ENCODE measurements around the gene CABP2.
"Not testable (repeated sequence)": the region's sequence is repeated elsewhere in the genome, so short reads cannot be mapped to it uniquely, and the experiment has no call there.

Gene CABP2

GRCh38 chr11:67482827-67483798, 40.1 kb downstream of the CABP2 start, which contains the start of gene AIP:
AIP (plus strand) TSS chr11:67483026; CDS start chr11:67483159, 133 bp downstream.
- CTCF ChIA-PET = interaction anchor here (0.7 to 1.0 kb wide), 4 partner anchors 14 to 134 kb away, joined by 3 to 4 read pairs (median 3); partner anchors contain the start of genes PITPNM1 and TMEM134
- TF ChIP-seq CTCF (IDR thresholded peaks at IDR 0.05; ENCODE audit: insufficient read depth, low read length, missing control alignments) = peak; percentile 24
- peak; percentile 79 for DNase-seq (ENCODE audit: low read depth, low spot score)
- POLR2A ChIA-PET = interaction anchor here (0.6 to 1.0 kb wide), 3 partner anchors 8 to 109 kb away, joined by 3 to 7 read pairs (median 5); partner anchors contain the start of genes CLCF1 and PPP1CA
- H3K4me3 ChIP-seq (ENCODE audit: low read depth, low read length) = peak within 1 kb of the TSS; percentile 79

- TF ChIP-seq CTCF (IDR thresholded peaks at IDR 0.05; ENCODE audit: insufficient read depth, low read length, missing control alignments) = no peak
- ChIA-PET CTCF (interaction anchor here (0.9 to 1.1 kb wide), 3 partner anchors 23 to 100 kb away, joined by 3 to 4 read pairs (median 3); partner anchors contain the start of genes PITPNM1 and PPP1CA), POLR2A (interaction anchor here (0.8 to 1.0 kb wide), 2 partner anchors 9 to 81 kb away, joined by 3 to 7 read pairs; partner anchors contain the start of gene PPP1CA)
- no peak for DNase-seq (ENCODE audit: low read depth, low spot score)
- H3K4me3 ChIP-seq (ENCODE audit: low read depth, low read length) = peak overlapping the region; percentile 79
Observed at GRCh38 chr11:67482275-67482826, 40.9 kb downstream of the CABP2 start.

DNA sequence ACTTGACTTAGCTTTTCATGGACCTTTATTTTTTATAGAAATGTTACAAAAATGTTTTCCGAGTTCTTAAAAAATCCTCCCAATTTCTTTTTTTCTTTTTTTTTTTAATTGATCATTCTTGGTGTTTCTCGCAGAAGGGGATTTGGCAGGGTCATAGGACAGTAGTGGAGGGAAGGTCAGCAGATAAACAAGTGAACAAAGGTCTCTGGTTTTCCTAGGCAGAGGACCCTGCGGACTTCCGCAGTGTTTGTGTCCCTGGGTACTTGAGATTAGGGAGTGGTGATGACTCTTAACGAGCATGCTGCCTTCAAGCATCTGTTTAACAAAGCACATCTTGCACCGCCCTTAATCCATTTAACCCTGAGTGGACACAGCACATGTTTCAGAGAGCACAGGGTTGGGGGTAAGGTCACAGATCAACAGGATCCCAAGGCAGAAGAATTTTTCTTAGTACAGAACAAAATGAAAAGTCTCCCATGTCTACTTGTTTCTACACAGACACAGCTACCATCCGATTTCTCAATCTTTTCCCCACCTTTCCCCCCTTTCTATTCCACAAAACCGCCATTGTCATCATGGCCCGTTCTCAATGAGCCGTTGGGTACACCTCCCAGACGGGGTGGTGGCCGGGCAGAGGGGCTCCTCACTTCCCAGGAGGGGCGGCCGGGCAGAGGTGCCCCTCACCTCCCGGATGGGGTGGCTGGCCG, 45.7 kb downstream of the CABP2 start:
- POLR2A ChIA-PET; DNase-seq (ENCODE audit: low read depth, low spot score); H3K4me3 ChIP-seq (ENCODE audit: low read depth, low read length): not testable (repeated sequence)
- CTCF ChIA-PET = interaction anchor here (0.6 kb wide), 1 partner anchor 126 kb away, joined by 3 read pairs; no protein-coding TSS in a partner anchor

DNA sequence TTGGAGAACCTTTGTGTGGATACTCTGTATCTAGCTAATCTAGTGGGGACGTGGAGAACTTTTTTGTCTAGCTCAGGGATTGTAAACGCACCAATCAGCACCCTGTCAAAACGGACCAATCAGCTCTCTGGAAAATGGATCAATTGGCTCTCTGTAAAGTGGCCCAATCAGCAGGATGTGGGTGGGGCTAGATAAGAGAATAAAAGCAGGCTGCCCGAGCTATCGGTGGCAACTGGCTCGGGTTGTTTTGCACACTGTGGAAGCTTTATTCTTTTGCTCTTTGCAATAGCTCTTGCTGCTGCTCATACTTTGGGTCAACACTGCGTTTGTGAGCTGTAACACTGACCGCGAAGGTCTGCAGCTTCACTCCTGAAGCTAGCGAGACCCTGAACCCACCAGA, 46.6 kb downstream of the CABP2 start:
- POLR2A ChIA-PET; H3K4me3 ChIP-seq (ENCODE audit: low read depth, low read length); DNase-seq (ENCODE audit: low read depth, low spot score): not testable (repeated sequence)
- CTCF ChIA-PET = interaction anchor here (0.6 kb wide), 1 partner anchor 125 kb away, joined by 3 read pairs; no protein-coding TSS in a partner anchor

DNA sequence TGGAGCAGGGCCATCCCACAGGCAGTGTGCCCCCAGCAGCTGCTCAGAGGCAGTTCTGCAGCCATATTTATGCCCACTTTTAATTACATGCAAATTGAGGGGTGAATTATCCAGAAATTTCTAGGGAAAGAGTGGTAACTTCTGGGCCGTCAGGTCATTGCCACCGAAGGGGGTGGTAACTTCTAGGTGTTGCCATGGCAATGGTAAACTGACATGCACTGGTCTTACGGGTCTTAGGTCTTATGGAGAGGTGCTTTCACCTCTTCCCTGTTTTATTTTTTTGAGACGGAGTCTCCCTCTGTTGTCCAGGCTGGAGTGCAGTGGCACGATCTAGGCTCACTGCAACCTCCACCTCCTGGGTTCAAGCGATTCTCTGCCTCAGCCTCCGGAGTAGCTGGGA, 50.4 kb downstream of the CABP2 start:
- POLR2A ChIA-PET = no interaction called here
- TF ChIP-seq CTCF (IDR thresholded peaks at IDR 0.05; ENCODE audit: insufficient read depth, low read length, missing control alignments) = no peak
- CTCF ChIA-PET = no interaction called here
- DNase-seq (ENCODE audit: low read depth, low spot score) = no peak
- H3K4me3 ChIP-seq (ENCODE audit: low read depth, low read length) = no peak overlapping the region

DNA sequence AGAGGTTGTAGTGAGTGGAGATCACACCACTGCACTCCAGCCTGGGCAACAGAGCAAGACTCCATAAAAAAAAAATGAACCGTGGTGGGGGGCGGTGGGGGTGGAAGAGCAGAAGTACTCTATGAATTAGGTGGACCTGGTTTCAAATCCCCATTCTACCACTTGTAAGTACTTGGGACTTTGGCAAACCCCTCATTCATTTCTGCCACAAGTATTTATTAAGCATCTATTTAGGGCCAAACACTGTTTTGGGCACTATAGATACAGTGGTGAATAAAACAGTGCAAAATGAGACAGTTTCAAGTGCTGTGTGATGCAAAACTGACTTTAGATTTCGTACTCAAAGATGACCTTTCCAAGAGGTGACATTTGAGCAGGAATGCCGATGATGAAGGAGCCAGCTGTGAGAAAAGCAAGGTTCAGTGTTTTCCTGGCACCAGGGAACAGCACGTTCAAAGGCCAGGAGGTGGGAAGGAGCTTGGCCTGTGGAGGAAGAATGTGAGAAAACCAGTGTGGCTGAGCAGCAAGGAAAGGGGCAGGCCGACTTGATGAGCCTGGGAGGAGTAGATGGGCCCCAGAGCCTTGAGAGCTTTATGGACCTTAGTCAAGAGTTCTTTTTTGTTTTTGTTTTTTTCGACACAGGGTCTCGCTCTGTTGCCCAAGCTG, 52.8 kb downstream of the CABP2 start:
- ChIA-PET POLR2A (interaction anchor here (3.1 kb wide), 1 partner anchor 69 kb away, joined by 12 read pairs; the partner anchor contains the start of gene PPP1CA), CTCF (interaction anchor here (0.8 to 1.2 kb wide), 3 partner anchors 36 to 70 kb away, joined by 3 to 4 read pairs (median 3); no protein-coding TSS in a partner anchor)
- no peak for DNase-seq (ENCODE audit: low read depth, low spot score)
- no peak for TF ChIP-seq CTCF (IDR thresholded peaks at IDR 0.05; ENCODE audit: insufficient read depth, low read length, missing control alignments)
- H3K4me3 ChIP-seq (ENCODE audit: low read depth, low read length) = no peak overlapping the region

Data from AG04449 (cell line).